Hepatocyte (in vitro differentiated cells): ENCODE measurements around the gene PLXNA3.

Experiments
- EZH2 ChIP-seq: fragments of 200-600 bp; sonication (generic); IDR thresholded peaks from 2 replicates; pipeline ENCODE4 v1.6.1; 2016; ENCODE audit warnings: antibody characterized with exemption, mild to moderate bottlenecking, borderline replicate concordance
- TF ChIP-seq, protein P1 (sequence below): fragments of 200-600 bp; sonication (generic); IDR thresholded peaks from 2 replicates; pipeline ENCODE4 v1.5.1; 2016; ENCODE audit warnings: antibody characterized with exemption, mild to moderate bottlenecking; ENCODE audit not compliant: poor library complexity

DNA sequence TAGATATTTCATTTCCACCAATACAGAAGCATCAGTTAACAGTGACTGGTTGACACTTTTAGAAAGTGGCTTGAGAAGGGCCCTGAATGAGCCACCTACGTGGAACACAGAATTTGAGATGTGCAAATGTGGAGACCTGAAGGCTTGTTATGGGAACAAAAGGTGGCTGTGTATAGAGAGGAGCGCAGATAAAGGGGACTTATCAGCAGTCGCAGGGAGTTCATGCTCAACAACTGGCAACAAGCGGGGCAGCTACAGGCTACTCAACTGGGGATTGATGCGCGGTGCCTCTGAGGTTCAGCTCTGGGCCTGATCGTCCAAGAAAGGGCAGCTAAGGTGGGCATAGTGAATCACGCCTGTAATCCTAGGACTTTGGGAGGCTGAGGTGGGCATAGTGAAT is 61.3 kb downstream of the PLXNA3 start:
- TF ChIP-seq, protein P1, sequence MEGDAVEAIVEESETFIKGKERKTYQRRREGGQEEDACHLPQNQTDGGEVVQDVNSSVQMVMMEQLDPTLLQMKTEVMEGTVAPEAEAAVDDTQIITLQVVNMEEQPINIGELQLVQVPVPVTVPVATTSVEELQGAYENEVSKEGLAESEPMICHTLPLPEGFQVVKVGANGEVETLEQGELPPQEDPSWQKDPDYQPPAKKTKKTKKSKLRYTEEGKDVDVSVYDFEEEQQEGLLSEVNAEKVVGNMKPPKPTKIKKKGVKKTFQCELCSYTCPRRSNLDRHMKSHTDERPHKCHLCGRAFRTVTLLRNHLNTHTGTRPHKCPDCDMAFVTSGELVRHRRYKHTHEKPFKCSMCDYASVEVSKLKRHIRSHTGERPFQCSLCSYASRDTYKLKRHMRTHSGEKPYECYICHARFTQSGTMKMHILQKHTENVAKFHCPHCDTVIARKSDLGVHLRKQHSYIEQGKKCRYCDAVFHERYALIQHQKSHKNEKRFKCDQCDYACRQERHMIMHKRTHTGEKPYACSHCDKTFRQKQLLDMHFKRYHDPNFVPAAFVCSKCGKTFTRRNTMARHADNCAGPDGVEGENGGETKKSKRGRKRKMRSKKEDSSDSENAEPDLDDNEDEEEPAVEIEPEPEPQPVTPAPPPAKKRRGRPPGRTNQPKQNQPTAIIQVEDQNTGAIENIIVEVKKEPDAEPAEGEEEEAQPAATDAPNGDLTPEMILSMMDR: no peak
- no peak for TF ChIP-seq EZH2
